ENCODE results near the gene HSF4.
A peak's percentile ranks its signal among the peaks of the same experiment; 100 is the strongest.

HSF4 gene

DNA sequence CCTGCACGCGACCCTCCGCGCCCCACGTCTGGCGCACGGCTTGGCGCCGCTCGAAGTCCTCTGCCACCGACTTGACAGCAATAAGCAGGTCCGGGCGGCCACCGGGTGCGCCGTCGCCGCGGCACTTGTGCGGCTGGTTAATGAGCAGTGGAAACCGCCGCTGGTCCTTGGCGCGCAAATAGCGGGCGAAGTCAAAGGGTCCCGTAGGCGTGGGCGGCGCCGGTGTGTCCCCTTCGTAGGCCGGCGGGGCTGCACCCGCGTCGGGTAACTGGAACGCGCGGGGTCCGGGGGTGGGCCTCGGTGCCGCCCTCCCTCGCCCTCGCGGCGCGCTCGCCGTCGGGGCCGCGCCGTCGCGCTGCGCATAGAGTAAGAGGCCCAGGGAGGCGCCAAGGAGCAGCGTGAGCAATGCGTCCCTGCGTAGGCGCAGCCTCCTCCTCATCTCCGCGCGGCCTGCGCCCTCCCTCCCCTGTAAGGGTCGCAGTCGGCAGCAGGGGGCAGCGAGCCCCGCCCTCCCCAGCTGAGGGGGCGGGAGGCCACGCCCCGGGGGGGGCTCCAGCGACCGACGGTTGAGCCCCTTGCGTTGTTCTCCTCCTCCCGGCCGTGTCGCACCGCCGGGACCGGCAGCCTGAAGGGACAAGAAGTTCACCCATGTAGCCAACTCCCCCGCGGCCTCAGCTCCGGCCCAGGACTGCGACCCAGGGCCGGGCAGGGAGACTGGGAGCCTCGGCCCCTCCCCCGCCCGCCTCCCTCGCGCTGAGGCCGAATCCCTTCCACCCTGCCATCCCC lies 14.3 kb upstream of the HSF4 start:
- peak; percentile 60 to 62 for DNase-seq

DNA sequence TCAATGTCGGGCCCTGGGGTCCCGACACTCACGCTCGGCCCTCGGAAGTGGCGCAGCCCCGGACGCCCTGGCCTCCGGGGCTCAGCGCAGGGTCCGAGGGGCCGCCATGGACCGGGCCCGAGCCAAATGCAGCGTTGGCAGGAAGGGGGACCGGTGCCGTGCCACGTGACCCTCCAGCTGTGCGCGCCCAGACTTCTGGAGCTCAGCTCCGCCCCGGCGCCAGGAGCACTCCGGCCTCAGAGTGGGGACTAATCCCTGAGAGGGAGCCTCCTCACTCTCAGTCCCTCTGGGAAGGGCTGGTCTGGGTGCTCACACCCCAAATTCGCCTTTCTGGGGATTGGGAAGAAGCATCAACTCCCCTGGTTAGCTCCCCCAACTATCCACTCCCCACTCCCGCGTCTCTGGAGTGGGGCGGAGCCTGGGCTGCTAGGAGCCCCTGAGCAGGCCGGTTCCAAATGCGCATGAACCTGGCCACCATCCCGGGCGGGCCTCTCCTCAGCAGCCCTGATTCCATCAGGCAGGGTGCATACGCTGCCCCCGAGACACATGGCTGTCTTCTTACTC lies 13.6 kb upstream of the HSF4 start, which contains the start of gene B3GNT9:
TSS of gene B3GNT9 (minus strand) at position 166 of the 564 bp plus-strand sequence. CDS start 513 bp downstream, outside the sequence.
- DNase-seq: peak; percentile 55 to 69

DNA sequence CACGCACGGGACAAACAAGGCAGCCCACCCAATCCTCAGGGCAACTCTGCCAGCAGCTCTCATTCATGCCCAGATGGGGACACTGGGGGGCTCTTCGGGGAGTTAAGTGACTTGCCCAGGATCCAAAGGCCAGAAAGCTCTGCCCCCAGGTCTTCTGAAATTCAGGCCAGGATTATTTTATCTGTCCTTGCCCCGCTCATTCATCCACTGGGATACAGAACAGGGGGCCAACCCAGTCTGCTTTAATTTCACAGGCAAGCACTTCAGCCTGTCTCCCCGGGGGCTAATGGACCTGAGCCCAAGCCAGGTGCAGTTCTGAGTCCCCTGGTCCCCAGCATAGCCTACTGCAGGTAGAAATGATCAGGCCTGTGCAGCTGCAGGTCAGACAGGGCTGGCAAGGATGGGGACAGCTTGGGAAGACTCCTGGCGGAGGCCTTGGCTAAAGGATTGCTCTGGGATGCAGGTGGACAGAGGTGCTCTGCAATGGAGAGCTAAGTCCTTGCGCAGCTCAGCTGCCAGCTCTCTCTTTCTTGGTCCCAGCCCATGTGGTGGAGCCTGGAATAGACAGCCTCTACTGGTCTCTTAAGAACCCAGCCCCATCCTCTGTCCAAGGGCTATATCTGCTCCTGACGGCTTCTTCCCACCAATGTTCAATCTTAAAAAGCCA lies 13.0 kb upstream of the HSF4 start:
- peak in 1 of 2 experiments; percentile 13 for DNase-seq

DNA sequence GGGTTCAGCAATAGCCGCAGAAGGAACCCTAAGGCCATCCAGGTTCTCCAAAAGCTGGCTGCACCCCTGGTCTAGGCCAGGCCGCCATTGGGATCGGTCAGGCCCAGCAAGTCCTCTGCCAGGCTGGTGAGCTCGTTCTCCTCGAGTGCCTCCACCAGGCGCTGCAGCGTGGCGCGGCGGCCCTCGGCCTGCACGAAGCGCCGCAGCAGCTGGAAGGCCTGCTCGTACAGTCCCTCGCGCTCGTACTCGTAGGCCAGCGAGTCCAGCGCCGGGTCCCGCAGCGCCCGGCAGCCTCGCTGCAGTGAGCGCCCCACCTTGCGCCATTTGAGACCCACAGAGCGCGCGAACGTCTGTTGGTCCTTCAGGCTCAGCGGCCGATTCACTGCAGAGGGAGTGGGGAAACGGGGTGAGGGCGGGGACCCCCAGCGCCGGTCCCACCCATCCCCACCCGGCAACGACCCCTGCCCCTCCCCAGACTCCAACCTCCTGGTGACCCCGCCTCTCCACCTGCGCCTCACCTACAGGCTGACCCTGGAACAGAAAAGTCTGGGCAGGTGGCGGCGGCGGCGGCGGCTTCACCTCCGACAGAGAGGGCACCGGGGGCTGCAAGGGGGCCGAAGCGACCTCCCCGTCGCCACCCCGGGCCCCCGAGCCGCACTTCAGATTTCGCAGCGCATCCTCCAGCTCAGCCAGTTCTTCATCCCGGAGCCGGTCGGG lies 9.8 kb upstream of the HSF4 start:
- DNase-seq: no peak

DNA sequence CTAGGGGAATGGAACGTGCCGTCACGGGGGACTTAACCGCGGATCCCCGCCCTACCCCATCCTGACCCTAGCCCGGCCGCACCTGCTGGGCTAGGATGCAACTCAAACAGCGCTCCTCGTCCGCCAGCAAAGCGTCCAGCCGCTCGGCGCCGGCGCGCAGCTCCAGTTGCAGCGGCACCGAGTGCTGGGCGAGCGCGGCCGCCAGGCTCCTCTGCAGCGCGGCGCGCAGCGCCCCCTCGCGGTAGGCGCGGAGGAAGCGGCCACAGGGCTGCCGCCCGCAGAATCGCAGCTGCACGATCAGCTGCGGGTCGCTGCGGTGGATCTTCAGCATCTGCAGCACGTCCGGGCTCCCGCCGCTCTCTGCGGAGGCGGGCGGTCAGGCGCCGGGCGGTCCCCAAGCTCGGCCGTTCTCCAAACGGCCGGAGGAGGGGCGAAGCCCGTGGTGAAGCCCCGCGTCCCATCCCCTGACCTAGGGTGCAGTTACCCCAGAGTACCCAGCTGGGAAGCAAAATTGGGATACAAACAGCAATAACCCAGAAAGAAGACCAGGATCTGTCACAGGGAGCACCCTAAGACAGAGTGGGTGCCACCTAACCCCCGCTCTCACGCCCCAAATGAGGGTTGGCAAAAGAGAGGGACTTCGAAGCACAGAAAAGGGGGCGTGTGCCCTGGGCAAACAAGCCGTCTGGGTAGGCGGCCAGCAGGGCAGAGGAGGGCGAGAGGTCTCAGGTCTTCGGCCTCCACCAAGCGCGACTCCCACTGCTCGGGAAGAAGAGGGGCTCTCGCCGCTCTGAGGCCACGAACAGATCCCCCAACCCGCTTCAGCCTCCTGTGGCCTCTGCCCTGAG lies 9.0 kb upstream of the HSF4 start:
- peak; percentile 79 to 82 for DNase-seq

DNA sequence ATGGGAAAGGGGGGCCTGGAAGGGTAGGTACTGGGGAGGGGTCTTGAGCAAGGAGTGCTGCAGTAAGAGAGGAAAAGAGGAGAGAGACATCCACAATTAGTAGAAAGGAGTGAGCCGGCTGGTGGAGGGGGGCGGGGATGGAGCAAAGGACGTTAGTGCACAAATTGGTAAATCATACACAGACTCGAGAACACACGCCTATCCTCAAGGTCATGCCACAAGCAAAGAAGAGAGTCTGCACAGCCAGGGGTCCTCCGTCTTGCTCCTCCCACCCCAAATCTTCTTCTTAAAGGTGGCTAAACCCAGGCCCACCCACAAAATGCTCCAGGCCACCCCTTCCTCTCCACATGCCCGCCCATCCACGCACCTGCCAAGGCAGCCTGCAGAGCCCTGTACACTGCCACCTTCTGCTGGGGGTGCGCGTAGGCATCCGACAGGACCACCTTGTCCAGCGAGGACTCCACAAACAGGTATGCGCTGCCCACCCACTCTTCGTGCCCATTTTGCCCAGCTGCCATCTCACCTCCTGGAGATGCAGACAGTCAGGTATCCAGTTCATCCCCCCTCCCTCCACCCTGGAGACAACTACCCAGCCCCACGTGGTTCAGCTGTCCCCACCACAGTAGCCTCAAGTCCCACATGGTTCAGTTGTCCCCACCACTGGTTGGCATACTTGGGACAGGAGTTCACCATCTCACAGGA lies 8.3 kb upstream of the HSF4 start:
- DNase-seq: no peak

DNA sequence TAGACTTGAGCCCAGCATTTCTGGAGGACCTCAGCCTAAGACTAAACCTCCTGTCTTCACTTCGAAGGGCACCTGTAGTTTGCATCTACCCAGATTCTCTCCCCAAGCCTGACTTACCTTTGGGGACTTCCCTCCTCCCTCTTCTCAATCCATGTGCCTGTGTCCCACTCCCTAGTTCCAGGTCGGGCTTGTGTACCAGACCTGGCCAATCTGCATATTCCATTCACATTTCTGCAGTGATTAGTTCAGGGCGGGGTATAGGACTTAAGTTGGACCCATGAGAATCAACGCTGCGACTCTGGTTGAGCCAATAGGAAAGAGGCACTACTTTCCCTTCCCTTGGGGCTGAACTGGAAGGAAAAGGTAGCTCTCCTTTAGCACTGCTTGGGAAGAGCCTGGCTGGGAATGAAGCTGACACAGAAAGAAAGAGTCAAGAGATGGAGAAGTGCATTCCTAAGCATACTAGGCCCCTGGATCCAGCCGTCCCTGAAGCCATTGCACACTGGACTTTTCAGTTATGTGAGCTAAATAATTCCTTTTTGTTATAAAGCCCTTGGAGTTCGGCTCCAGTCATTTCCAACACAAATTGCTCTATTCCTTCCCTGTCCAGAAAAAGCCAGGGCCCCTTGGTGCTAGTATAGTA lies 7.3 kb upstream of the HSF4 start:
- DNase-seq: no peak

DNA sequence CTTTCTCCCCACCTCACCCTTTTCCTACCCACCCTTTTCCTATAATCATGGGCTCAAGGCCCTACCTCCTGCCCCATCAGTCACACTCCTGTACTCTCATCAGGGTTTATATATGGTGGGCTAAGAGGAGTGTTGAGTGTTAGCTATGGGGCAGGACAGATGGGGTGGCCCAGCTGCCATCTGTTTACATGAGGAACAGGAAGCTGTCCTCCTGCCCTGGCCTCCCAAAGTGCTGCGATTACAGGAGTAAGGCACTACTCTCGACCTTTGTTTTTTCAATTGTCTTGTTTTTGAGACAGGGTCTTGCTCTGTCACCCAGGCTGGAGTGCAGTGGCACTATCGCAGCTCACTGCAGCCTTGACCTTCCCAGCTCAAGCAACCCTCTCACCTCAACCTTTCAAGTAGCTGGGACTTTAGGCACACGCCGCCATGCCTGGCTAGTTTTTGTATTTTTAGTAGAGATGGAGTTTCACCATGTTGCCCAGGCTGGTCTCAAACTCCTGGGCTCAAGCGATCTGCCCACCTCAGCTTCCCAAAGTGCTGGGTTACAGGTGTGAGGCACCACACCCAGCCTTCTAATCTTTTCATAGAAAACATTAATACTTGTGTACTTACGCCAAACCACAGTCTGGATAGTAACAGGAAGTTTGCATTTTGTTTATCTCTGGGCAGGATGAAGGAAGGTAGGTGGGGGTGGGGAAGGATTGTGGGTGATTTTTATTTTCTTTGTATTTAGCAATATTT lies 6.5 kb upstream of the HSF4 start:
- DNase-seq: no peak

DNA sequence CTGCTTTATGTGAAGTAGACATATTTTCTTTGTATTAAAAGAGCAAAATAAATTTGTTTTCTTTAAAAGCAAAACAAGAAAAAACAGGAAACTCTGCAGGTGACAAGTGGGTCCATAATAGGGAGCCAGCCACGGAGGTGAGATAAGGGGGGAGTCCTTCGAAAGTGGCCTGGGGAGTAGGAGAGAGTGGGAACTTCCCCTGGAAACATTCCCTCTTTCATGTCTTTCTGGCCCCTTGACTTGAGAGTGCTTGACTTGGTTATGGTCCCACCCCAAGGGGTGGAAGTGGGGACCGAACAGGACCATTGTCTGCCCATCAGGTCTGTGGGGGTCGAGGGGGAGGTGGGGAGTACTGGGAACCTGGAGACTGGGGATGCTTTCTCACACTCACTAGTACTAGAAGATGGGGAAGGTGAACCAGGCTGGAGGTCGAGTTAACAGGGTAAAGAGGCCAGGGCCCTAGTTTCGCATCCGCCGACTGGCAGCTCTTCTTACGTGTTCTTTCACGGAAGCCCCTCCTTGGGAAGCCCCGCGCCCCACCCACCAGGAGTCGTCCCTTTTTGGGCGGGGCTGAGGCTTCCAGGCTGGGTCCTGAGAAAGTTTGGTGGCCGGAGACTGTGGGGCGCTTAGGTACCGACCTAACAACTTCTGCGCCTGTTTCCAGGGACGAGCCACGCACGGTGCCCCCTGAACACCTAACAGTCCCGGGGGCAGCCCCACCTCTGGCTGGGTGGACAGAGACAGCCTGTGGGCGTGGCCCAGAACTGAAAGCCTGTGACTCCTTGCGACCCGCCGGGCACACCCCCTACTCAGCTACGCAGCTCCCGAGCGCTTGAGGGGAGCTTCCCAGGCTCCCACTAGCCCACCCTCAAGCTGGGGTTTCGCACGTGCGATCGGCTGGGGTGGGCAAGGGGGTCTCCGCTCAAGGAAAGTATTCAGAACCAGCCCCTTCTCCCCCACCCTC lies 5.6 kb upstream of the HSF4 start:
- peak; percentile 86 to 90 for DNase-seq

DNA sequence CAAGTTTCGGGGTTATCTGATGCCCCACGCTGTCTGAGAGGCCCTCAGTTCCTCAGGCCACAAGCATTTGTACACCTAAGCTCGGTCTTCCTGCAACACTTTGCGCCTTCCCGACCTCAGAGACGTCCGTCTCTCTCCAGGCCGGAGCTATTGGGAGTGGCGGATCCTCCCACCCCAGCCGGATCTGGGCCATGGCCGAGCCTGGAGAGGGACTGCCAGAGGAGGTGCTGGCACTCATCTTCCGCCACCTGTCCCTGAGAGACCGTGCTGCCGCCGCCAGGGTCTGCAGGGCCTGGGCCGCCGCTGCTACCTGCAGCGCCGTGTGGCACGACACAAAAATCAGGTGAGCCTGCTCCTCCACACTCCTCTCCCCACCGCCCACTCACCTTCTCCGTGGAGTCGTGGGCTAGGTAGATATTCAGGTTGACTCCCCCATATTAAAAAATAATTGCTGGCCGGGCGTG lies 2.9 kb upstream of the HSF4 start:
- DNase-seq: no peak

DNA sequence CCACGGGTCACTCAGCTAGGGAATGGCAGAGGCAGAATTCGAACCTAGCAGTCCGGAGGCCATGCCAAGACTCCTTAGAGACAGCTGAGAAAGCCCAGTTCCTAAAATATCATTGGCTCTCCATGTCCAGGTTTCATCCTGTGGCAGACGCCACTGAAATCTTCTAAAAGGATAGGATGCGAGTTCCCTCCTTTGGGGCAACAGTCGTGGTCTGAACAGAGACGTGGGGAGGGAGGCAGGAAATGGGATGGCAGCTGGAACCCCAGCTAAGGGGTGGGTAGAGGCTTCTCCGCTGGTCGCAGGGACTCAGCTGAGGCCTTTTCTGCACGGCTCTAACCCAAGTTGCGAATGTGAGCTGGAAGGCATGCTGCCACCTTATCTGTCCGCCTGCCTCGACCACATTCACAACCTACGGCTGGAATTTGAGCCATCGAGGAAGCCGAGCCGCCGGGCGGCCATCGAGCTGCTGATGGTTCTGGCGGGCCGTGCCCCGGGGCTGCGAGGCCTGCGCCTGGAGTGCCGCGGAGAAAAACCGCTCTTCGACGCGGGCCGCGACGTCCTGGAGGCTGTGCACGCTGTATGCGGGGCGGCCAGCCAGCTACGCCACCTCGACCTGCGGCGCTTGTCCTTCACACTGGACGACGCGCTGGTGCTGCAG lies 1.9 kb upstream of the HSF4 start:
- no peak for DNase-seq

DNA sequence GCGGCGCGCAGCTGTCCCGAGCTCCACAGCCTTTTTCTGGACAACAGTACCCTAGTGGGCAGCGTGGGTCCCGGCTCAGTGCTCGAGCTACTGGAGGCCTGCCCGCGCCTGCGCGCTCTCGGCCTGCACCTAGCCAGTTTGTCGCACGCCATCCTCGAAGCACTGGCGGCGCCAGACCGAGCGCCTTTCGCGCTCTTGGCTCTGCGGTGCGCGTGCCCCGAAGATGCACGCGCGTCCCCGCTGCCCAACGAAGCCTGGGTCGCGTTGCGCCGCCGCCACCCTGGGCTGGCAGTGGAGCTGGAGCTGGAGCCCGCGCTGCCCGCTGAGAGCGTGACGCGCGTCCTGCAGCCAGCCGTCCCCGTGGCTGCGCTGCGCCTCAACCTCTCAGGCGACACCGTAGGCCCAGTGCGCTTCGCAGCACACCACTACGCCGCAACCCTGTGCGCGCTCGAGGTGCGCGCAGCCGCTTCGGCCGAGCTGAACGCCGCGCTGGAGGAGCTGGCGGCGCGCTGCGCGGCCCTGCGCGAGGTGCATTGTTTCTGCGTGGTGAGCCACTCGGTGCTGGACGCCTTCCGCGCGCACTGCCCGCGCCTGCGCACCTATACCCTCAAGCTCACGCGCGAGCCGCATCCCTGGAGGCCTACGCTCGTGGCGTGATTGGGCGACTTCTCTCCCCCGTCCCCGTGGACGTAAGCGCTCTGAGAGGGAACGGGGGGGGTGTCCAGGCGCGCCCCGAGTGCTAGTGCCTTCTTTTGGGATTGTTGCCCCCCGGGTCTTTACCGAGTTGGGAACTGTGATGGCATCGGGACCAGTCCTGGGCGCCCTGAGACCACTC lies 1.2 kb upstream of the HSF4 start:
- peak; percentile 53 to 62 for DNase-seq

DNA sequence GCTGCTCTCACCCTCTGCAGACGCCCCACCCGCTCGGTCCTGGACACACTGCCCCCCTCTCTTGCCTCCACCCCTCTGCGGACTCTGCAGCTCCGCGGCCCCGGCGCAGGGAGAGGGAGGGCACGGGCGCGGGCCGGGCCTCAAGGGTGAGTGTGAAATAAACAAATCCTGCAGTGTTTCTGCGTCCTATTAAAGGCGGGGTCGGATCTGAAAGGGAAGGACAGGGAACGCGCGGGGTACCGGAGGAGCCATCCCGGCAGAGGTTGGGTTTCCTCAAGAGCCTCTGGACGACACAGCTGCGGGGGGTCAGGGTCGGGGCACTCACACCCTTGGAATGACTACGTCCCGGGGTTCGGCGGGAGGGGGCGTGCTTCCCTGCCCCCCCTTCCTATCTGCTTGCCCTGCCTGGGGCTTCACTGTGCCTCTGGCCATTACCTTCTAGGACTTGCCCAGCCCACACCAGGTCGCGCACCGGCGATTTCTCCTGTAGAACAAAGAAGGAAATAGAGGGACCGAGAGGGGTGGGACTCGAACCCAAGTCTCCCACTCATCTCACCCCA lies 466 bp upstream of the HSF4 start:
- peak in 1 of 2 experiments; percentile 21 for DNase-seq

DNA sequence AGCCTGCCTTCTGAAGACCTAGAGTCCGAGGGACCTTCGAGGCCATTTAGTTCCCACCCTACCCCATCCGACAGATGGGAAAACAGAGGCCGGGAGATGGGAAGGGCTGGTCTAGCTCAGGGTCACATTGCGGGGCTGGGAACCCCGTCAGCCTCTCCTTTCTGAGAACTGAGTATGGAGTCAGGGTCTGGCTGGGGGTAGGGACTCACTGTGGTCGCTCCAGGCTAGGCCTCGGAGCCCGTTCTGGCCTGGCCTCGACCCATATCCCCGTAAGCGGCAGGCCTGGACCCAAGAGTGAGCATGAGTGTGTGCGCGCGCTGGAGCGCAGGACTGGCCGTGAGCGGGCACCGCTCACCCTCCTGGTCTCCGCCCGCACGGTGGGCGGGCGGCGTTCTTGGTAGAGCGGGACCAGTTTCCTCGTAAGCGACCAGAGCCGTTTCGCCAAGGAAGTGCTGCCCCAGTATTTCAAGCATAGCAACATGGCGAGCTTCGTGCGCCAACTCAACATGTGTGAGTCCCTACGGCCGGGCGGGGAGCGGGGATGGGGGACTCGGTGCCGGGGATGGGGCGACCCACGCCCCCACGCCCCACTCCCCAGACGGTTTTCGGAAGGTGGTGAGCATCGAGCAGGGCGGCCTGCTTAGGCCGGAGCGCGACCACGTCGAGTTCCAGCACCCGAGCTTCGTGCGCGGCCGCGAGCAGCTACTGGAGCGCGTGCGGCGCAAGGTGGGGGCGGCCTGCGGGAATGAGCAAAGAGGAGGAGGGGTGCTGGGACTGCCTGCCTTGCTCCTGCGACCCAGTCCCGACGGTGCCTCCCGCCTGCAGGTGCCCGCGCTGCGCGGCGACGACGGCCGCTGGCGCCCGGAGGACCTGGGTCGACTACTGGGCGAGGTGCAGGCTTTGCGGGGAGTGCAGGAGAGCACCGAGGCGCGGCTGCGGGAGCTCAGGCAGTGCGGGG lies 855 bp downstream of the HSF4 start:
- DNase-seq: peak in 1 of 2 experiments; percentile 38

DNA sequence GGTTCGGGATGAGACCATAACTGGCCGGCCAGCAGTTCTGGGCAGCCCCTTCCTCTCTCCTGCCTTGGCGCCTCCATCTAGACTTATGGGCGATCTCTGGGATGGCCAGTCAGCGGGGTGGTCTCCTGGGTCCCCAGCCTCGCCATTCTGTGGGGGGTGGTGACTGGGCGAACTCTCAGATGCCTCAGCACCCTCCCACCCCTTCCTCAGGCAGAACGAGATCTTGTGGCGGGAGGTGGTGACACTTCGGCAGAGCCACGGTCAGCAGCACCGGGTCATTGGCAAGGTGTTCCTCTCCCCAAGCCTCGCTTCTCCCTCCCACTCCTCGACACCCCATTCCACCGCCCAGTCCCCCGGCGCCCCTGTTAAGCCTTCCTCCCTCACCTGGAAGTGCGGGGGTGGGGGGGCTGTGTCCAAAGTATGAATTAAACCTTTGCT lies 1.6 kb downstream of the HSF4 start:
- DNase-seq: no peak
